Measurements from ENCODE around the gene FCN1.

FCN1 gene

DNA sequence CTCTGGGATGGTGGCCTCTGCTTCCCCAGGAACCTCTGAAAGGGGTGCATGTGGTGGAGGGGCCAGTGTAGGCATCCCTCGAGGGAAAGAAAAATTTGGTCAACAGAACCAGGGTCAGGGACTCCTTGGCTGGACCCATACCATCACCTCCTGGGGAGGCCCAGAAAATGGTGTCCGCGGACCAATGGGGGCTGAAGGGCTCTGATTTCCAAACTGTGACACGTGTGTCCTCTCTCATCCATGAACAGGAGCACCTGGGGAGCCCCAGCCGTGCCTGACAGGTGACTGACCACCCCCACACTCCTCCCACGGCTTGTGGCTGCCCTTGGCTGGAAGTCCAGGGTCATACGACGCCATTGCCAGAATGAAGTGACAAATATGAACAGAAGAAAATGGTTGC, 33.2 kb downstream of the FCN1 start:
- TF ChIP-seq, protein P1, sequence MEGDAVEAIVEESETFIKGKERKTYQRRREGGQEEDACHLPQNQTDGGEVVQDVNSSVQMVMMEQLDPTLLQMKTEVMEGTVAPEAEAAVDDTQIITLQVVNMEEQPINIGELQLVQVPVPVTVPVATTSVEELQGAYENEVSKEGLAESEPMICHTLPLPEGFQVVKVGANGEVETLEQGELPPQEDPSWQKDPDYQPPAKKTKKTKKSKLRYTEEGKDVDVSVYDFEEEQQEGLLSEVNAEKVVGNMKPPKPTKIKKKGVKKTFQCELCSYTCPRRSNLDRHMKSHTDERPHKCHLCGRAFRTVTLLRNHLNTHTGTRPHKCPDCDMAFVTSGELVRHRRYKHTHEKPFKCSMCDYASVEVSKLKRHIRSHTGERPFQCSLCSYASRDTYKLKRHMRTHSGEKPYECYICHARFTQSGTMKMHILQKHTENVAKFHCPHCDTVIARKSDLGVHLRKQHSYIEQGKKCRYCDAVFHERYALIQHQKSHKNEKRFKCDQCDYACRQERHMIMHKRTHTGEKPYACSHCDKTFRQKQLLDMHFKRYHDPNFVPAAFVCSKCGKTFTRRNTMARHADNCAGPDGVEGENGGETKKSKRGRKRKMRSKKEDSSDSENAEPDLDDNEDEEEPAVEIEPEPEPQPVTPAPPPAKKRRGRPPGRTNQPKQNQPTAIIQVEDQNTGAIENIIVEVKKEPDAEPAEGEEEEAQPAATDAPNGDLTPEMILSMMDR (conservative IDR thresholded peaks at IDR 0.05): no peak
- no peak overlapping the region for H3K27ac ChIP-seq

DNA sequence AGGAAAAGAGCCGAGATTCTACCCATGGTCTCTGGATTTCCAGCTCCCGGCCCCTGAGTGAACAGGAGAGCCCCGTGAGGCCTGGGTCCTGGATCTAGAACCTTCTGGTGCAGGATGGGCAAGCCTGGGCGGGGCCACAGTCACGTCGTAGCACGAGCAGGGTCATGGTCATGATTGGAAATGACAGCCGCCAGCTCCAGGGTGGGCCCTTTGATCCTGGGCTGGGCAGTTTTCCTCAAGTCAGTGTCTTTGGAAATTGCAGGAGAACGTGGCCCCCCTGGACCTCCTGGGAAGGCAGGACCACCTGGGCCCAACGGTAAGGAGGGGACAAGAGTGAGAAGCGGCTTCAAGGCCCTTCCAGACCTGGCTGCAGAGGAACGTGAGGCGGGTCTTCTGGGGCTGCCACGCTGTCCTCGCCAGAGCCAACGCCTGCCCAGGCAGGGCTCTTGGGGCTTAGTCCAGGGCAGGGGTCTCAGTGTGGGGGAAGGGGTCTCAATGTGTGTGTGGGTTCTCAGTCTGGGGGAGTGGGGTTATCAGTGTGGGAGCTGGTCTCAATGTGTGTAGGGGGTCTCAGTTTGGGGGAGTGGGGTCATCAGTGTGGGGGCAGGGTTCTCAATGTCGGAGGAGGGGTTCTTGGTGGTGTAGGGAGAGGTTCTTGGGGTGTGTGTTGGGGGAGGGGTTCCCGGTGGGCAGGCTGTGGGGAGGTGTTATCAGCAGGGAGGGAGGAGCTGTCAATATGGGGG, 34.5 kb downstream of the FCN1 start:
- TF ChIP-seq, protein P1 (conservative IDR thresholded peaks at IDR 0.05): no peak
- no peak overlapping the region for H3K27ac ChIP-seq

DNA sequence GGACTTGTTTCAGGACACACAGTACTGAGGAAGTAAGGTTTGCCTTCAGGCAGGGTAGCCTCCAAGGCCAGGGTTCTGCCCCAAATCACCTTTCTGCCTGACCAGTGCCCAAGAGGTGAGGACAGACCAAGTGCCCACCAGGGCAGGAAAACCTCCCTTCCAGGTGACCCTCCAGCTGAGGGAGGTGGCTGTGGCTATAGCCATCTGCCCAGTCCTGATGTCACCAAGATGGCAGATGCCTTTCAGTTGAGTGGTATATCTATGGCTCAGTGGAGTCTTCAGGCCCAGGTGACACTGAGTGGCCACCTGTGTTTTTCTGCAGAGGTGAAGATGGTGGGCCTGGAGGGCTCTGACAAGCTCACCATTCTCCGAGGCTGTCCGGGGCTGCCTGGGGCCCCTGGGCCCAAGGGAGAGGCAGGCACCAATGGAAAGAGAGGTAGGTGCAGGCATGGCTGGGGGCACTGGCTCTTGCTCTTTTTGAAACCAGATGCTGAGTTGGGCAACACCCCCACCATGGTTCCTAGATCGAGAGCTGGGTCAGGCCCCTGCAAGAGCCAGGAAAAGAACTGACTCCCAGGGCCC, 35.4 kb downstream of the FCN1 start:
- TF ChIP-seq, protein P1 (conservative IDR thresholded peaks at IDR 0.05): no peak
- no peak overlapping the region for H3K27ac ChIP-seq

DNA sequence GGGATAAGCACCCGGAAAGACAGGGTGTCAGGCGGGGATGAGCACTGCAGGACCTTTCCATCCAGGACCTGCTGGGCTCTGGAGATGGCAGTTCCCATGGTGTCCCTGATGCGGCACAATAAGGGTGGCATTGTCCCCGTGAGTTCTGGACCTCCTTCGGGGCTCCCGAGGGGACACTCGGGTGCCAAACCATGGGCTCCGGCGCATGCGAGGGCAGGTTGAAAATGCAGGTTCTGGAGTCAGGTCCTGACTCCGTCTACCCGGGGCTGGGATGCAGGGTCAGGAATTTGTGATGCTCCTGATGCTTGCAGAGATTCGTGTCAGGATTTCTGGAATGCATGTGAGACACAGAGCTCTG, 36.4 kb downstream of the FCN1 start:
- TF ChIP-seq, protein P1 (conservative IDR thresholded peaks at IDR 0.05): no peak
- H3K27ac ChIP-seq: no peak overlapping the region

DNA sequence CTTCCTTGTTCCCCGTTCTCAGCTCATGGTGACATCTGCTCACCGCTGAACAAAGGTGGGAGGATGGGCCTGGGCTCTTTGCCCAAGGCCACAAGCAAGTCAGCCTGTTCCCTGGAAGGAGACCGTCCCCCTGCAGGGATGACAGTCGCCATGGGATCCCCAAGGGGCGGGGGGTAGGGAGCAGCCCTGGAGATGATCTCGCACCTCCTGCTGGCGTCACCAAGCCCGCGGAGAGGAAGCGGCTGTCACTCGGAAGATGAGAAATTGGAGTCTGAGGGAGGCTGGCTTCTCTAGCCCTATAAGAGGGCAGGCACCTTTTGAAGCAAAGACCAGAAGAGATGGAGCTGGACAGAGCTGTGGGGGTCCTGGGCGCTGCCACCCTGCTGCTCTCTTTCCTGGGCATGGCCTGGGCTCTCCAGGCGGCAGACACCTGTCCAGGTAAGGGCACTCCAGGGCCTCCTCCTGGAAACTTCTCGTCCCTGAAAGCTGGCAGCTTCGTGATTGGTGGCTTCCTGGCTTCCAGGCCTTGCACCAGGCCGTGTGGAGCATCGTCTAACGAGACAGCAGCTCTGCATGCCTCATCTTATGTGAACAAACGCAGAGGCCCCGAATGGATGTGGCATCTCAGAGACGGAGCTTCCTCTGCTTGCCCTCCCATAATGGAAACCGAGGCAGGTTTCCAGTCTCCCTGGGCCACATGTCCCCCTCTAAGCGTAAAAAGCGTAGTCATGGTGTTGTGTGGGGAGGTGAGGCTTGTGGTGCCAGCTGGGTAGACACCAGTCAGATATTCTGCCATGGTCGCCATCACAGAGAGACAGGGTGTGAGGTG, 37.0 kb downstream of the FCN1 start, which contains the start of gene FCN2:
FCN2 (plus strand) TSS at position 327 of the 829 bp plus-strand sequence; CDS start at position 339, 12 bp downstream.
- TF ChIP-seq, protein P1 (conservative IDR thresholded peaks at IDR 0.05): no peak
- H3K27ac ChIP-seq: no peak within 1 kb of the TSS

DNA sequence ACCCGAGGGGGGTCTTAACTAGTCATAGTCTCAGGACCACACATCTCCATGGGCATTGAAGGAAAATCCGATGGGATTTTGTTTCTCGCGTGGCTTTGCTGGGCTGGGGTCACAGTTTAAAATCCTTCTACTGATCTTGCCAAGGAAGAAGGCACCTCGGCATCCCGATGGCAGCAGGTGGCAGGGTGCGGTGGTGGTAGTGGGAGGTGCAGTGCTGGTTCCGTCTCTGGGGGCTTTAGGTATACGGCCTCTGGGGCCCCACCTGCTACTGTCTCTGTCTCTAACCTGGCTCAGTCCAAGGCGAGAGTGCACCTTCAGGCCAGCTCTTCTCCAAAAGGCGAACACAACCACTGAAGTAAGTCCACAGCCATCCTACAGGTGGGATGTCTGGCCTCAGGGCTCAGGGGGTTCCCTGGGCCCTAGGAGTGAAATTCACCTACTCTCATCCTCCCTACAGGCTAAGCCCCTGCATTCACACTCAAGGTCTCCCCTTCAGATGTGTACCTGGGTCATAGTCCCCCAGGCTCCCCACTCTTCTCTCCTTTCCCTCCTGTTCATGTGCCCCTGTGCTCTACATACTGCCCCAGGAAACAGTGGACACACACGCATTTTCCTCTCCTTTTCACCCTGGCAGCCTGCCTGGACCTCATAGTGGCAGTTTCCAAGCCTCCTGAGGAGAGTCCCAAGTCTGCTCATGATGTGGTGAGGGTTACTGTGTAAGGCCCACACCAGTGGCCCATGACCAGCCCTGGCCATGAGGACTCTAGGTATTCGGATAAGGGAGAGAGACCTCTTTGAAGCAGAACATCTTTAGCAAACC, 37.8 kb downstream of the FCN1 start:
- TF ChIP-seq, protein P1 (conservative IDR thresholded peaks at IDR 0.05): no peak
- H3K27ac ChIP-seq: no peak overlapping the region

Measured in VCaP (cell line).